HG02973 (cell line): ENCODE data around the gene IGFLR1.

ENCODE experiments used
- ATAC-seq: cut with Tn5 transposase; IDR thresholded peaks from one replicate; pipeline ENCODE4 v1.9.1; 2021; ENCODE audit warnings: moderate library complexity; ENCODE audit not compliant: unreplicated experiment

IGFLR1 gene, protein sequence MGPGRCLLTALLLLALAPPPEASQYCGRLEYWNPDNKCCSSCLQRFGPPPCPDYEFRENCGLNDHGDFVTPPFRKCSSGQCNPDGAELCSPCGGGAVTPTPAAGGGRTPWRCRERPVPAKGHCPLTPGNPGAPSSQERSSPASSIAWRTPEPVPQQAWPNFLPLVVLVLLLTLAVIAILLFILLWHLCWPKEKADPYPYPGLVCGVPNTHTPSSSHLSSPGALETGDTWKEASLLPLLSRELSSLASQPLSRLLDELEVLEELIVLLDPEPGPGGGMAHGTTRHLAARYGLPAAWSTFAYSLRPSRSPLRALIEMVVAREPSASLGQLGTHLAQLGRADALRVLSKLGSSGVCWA

DNA sequence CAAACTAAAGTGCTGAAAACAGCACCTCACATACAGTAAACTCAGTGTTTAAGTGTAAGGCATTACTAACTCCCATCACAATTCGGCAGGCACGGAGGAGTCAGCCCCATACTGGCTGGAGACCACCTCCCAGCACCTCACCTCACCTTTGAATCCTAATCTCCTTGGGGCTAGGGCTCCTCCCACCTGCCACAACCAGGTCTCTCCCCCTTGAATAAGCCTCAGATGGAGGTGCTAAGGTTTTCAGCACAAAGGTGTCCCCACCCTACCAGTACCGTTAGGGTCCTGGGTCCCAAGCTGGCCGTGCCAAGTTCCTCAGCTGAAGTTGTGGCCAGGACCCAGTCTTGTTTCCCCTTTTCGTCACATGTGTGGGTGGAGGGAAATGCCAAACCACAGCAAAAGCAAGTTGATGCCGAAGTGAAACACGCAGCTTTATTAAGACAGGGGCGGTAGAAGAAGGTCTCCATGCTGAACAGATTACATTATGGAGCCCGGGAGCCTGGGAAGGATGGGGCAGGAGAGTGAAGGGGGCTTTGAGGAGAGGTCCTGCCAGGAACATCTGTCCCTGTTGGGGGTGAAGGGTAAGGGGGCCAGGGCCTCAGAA is at the start of gene IGFLR1:
Gene IGFLR1, minus strand, starts transcription at position 332 of the 604 bp plus-strand sequence. CDS start 1,272 bp downstream, outside the sequence.
- ATAC-seq = no peak

GRCh38 chr19:35791814-35792279 is 49.6 kb upstream of the IGFLR1 start:
- ATAC-seq = no peak

- no peak for ATAC-seq
Observed at GRCh38 chr19:35790981-35791813, 48.9 kb upstream of the IGFLR1 start.

GRCh38 chr19:35789978-35790944 is 48.0 kb upstream of the IGFLR1 start:
- ATAC-seq = no peak

DNA sequence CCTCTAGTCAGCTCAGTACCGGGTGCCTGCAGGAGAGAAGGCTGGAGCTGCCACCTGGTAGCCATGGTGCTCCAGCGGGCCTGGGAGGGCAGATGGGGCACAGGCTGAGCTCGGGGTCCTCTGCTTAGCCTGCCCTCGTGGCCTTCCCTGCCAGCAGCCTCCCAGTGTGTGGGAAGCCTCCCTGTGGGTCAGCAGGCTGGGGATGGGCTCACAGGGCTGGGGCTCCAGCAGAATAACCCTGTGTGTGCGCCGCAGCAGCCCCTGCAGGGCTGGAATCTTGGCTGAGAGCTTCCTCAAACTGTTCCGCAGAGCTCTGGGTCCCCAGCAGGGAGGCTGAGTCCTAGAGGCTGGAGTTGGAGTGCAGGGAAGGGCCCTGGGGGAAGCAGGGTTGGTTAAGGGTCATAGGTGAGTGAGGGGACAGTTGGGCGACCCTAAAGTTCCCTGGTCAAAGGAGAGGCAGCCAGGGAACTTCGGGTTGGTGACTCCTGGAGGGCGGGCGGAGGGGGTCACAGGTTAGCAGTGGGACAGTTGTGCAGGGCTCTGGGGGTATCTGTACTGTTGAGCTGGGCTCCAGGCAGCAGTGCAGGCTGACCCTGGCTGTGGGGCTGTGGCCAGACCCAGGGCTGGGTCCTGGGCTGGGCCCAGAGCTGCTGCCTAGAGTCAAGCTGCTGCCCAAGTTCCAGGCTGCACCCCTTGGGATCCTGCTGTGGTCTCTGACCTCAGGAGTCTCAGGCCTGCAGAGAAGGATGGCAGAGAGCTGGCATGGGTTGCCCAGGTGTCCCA is 47.1 kb upstream of the IGFLR1 start:
- ATAC-seq = no peak

GRCh38 chr19:35788205-35788960 is 46.1 kb upstream of the IGFLR1 start:
- ATAC-seq = no peak

- ATAC-seq = no peak
Observed at GRCh38 chr19:35787227-35787799, 45.1 kb upstream of the IGFLR1 start.

DNA sequence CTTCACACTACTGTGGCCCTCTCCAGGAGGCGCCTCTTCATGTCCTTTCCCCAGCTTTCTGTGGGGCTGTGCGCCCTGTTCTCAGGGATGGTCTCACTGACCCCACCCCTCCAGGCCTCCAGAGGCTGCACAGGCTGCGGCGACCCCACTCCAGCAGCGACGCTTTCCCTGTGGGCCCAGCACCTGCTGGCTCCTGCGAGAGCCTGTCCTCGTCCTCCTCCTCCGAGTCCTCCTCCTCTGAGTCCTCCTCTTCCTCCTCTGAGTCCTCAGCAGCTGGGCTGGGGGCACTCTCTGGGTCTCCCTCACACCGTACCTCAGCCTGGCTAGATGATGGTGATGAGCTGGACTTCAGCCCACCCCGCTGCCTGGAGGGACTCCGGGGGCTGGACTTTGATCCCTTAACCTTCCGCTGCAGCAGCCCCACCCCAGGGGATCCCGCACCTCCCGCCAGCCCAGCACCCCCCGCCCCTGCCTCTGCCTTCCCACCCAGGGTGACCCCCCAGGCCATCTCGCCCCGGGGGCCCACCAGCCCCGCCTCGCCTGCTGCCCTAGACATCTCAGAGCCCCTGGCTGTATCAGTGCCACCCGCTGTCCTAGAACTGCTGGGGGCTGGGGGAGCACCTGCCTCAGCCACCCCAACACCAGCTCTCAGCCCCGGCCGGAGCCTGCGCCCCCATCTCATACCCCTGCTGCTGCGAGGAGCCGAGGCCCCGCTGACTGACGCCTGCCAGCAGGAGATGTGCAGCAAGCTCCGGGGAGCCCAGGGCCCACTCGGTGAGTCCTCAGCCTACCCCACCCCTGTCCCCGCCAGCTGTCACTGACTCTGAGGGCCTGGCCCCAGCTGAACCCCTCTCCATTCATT is 44.3 kb upstream of the IGFLR1 start:
- ATAC-seq = no peak

GRCh38 chr19:35785339-35785627 is 43.0 kb upstream of the IGFLR1 start:
- ATAC-seq = no peak

DNA sequence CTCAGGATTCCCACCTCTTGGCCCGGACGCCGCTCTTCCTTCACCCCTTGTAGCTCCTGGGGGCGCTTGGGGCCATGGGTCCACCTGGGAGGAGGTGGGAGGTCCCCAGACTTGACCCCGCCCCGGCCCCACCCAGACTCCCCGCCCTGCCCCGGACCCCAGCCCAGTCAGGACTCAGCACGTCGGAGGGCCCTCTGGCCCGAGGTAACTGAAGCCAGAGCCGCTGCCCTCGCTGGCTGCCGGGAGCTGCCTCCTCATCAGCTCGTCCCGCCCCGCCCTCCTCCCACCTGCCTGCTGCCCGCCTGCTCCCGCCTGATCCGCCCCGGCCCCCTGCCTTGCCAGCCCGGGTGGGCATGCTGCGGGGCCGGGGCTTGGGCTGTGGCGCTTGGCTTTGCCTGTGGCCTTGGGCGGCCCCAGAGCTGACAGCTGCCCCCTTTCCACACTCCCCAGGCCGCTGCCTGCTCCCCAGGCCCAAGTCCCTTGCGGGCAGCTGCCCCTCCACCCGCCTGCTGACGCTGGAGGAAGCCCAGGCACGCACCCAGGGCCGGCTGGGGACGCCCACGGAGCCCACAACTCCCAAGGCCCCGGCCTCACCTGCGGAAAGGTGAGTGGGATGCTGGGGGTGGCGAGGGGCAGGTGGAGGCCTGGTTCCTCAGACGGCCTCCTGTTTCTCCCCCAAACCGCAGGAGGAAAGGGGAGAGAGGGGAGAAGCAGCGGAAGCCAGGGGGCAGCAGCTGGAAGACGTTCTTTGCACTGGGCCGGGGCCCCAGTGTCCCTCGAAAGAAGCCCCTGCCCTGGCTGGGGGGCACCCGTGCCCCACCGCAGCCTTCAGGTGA is 42.5 kb upstream of the IGFLR1 start:
- ATAC-seq = no peak

- ATAC-seq = no peak
Observed at GRCh38 chr19:35783469-35784434, 41.5 kb upstream of the IGFLR1 start.

DNA sequence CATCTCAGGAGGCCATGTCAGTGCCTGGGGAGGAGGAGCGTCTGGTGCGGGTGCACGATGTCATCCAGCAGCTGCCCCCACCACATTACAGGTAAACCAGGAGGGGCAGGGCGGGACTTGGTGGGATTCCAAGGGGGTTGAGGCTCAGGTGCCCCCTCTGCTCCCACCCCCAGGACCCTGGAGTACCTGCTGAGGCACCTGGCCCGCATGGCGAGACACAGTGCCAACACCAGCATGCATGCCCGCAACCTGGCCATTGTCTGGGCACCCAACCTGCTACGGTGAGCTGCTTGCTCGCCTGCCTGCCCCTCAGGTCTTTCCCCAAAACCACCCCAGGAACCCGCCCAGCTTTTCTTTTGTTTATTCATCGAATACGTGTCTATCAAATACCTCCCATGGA is 40.3 kb upstream of the IGFLR1 start:
- ATAC-seq = no peak

DNA sequence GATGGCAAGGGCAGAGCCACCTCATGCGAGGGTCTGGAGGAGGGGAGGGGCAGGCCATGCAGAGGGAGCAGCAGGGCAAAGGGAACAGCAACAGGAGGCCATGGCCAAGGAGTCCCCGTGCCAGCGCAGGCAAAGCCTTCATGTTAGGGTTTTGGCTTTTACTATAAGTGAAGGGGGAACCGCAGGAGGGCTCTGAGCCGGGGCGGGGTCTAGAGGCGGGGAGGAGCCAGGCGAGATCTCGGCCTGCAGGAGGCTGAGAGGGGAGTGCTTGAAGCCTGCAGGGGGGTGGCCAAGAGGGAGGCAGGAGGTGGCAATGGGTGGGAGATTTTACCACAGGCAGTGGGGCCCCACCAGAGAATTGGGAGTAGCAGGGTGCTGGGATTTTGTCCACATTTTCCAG is 39.4 kb upstream of the IGFLR1 start:
- no peak for ATAC-seq

GRCh38 chr19:35780717-35781116 is 38.5 kb upstream of the IGFLR1 start:
- no peak for ATAC-seq

DNA sequence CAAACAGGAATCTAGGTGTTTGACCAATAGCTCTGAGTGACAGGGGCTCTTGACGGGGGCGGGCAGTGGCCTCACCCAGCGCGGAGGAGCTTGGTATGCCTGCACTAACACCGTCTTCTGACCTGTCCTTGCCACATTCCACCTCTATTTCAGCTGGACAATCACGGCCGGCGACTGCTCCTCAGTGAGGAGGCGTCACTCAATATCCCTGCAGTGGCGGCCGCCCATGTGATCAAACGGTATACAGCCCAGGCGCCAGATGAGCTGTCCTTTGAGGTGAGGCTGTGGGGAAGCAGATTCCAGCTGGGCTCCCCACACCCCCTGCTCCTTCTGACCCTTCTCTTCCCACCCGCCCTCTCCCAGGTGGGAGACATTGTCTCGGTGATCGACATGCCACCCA is 37.8 kb upstream of the IGFLR1 start:
- no peak for ATAC-seq

GRCh38 chr19:35779033-35779432 is 36.8 kb upstream of the IGFLR1 start:
- no peak for ATAC-seq
